ENCODE data around the gene ROR2. TPM values are rescaled to one million over a fixed set of nuclear protein-coding genes. Genes with fewer than 3 reads are reported as not detected.

Gene ROR2
- total RNA-seq, 1 donor from 2014 or later = not detected

- no peak for DNase-seq (ENCODE audit: low spot score)
- Mint-ChIP-seq H3K27me3 (ENCODE audit: low read depth) (peaks cover 11% of the 10 kb centered on the region), H3K36me3 (ENCODE audit: low read depth) (no peaks in the 10 kb centered on the region)
Measured at GRCh38 chr9:91736898-91737601, 213.0 kb downstream of the ROR2 start.

GRCh38 chr9:91736311-91736710, 213.7 kb downstream of the ROR2 start:
- no peak for DNase-seq (ENCODE audit: low spot score)
- Mint-ChIP-seq H3K36me3 (ENCODE audit: low read depth) (no peaks in the 10 kb centered on the region), H3K4me3 (ENCODE audit: low read depth) (no peak overlapping the region), H3K27ac (no peak overlapping the region), H3K4me1 (ENCODE audit: low read depth) (peaks cover 7% of the 10 kb centered on the region), H3K9me3 (no peaks in the 10 kb centered on the region), H3K27me3 (ENCODE audit: low read depth) (peaks cover 11% of the 10 kb centered on the region)
- intact Hi-C loops (cut with micrococcal nuclease) = no loop called here

More at GRCh38 chr9:91736898-91737601, 213.0 kb downstream of the ROR2 start:
- Mint-ChIP-seq H3K9me3 (no peaks in the 10 kb centered on the region), H3K4me1 (ENCODE audit: low read depth) (peaks cover 7% of the 10 kb centered on the region), H3K27ac (no peak overlapping the region), H3K4me3 (ENCODE audit: low read depth) (no peak overlapping the region)
- intact Hi-C loops (cut with micrococcal nuclease) = no loop called here

DNA sequence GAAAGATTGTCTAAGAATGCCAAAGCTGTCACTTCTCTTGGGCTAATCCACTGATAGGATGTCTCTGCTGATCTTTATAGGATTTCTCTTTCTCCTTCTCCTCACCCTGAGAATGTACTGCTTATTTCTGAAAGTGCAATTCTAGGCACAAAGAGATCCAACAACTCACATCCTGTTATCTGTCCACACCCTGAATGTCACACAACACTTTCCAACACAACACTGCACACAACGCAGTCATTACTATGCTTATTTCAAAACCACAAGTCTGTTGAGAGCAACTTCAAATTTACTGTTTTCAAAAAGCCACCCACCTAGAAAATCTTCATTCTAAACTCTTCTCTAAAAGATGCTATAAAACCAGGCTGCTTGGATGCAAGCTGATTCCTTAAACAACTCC, 215.0 kb downstream of the ROR2 start:
- no peak overlapping the region for H3K4me3 Mint-ChIP-seq (ENCODE audit: low read depth)
- DNase-seq (ENCODE audit: low spot score) = no peak
- H3K27ac Mint-ChIP-seq = no peak overlapping the region
- no peaks in the 10 kb centered on the region for H3K36me3 Mint-ChIP-seq (ENCODE audit: low read depth)
- intact Hi-C loops (cut with micrococcal nuclease) = no loop called here
- peaks cover 11% of the 10 kb centered on the region for H3K27me3 Mint-ChIP-seq (ENCODE audit: low read depth)
- peaks cover 7% of the 10 kb centered on the region for H3K4me1 Mint-ChIP-seq (ENCODE audit: low read depth)
- H3K9me3 Mint-ChIP-seq = no peaks in the 10 kb centered on the region

DNA sequence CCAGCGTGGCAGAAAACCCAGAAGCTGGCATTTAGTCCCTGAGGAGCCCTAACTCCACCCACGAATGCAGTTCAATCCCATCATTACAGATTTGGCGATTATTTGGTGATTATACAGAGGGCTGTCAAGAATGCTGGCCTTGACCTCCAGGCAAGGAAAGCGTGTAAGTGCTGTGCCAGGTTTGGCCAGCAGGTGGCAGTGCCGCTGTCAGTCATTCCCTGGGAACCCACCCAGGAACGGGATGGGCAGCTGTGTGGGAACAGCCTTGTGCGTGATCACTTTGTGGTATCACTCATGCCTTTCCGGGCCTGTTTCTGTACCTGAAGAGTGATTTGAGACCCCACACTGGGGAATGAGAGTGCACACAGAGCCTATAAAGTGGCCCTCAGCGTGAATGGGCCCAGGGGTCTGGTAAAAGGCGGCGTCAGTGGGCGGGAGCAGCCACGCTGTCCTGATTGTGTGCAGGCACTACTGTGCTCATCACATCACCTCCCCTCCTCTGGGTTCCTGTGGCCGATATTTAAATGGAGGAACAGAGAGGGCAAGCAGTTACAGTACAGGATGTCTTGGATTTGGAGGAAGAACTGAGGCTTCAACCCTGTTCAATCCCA, 215.6 kb downstream of the ROR2 start:
- Mint-ChIP-seq H3K4me1 (ENCODE audit: low read depth) (peaks cover 8% of the 10 kb centered on the region), H3K4me3 (ENCODE audit: low read depth) (no peak overlapping the region), H3K36me3 (ENCODE audit: low read depth) (no peaks in the 10 kb centered on the region), H3K27ac (no peak overlapping the region), H3K9me3 (no peaks in the 10 kb centered on the region), H3K27me3 (ENCODE audit: low read depth) (peaks cover 11% of the 10 kb centered on the region)
- peak; percentile 29 for DNase-seq (ENCODE audit: low spot score)
- intact Hi-C loops (cut with micrococcal nuclease) = no loop called here

- H3K9me3 Mint-ChIP-seq = no peaks in the 10 kb centered on the region
- no peak for DNase-seq (ENCODE audit: low spot score)
- intact Hi-C loops (cut with micrococcal nuclease) = no loop called here
- no peak overlapping the region for H3K4me3 Mint-ChIP-seq (ENCODE audit: low read depth)
- no peaks in the 10 kb centered on the region for H3K36me3 Mint-ChIP-seq (ENCODE audit: low read depth)
- peaks cover 11% of the 10 kb centered on the region for H3K27me3 Mint-ChIP-seq (ENCODE audit: low read depth)
- H3K4me1 Mint-ChIP-seq (ENCODE audit: low read depth) = peaks cover 10% of the 10 kb centered on the region
- no peak overlapping the region for H3K27ac Mint-ChIP-seq
Measured at GRCh38 chr9:91733006-91733624, 216.9 kb downstream of the ROR2 start.

DNA sequence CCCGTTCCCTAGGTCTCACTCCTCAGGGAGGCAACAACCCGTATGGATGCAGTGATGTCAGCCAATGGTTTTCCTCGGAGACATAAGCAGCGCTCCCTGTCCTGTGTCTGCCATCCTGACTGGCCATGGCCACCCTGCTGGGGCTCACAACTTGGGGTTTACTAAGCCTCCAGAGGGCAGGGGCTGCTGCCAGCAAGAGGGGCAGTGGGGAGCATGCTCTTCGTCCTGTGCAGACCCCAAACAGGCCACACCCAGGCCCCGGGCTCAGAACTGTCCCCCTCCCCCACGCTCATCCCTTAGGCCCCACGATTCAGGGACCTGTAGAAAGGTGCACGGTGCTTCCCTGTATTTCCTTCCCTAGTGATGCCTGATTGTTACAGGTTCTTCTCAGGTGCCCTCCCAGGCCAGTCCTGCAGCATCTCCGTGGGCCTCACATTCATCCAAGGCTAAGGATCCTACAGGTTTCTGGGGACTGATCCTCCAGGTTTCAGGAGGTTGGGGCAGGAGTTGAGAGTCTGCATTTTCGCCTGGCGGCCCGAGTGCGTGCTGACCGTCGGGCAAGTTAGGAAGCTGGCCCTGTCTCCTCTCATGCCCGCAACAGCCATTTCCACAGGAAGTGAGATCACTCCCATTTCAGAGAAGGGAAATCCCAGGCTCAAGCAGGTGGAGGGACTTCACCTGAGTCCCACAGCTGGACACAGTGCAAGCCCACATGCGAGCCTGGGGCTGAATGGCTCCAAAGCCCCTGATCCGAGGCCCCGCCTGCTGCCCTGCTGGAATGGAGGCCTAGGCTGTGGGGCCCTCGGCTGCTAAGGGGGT, 217.6 kb downstream of the ROR2 start:
- H3K4me1 Mint-ChIP-seq (ENCODE audit: low read depth) = peaks cover 16% of the 10 kb centered on the region
- no peak for DNase-seq (ENCODE audit: low spot score)
- no peaks in the 10 kb centered on the region for H3K9me3 Mint-ChIP-seq
- H3K36me3 Mint-ChIP-seq (ENCODE audit: low read depth) = no peaks in the 10 kb centered on the region
- intact Hi-C loops (cut with micrococcal nuclease) = no loop called here
- no peak overlapping the region for H3K27ac Mint-ChIP-seq
- no peak overlapping the region for H3K4me3 Mint-ChIP-seq (ENCODE audit: low read depth)
- peaks cover 11% of the 10 kb centered on the region for H3K27me3 Mint-ChIP-seq (ENCODE audit: low read depth)

- Mint-ChIP-seq H3K4me1 (ENCODE audit: low read depth) (peaks cover 21% of the 10 kb centered on the region), H3K9me3 (no peaks in the 10 kb centered on the region), H3K36me3 (ENCODE audit: low read depth) (no peaks in the 10 kb centered on the region), H3K27ac (no peak overlapping the region), H3K27me3 (ENCODE audit: low read depth) (peaks cover 3% of the 10 kb centered on the region), H3K4me3 (ENCODE audit: low read depth) (no peak overlapping the region)
- DNase-seq (ENCODE audit: low spot score) = no peak
- intact Hi-C loops (cut with micrococcal nuclease) = no loop called here
Measured at GRCh38 chr9:91730806-91731205, 219.2 kb downstream of the ROR2 start.

- Mint-ChIP-seq H3K9me3 (no peaks in the 10 kb centered on the region), H3K4me3 (ENCODE audit: low read depth) (no peak overlapping the region), H3K36me3 (ENCODE audit: low read depth) (no peaks in the 10 kb centered on the region), H3K27me3 (ENCODE audit: low read depth) (no peaks in the 10 kb centered on the region), H3K27ac (no peak overlapping the region), H3K4me1 (ENCODE audit: low read depth) (peaks cover 16% of the 10 kb centered on the region)
- no peak for DNase-seq (ENCODE audit: low spot score)
- intact Hi-C loops (cut with micrococcal nuclease) = no loop called here
Measured at GRCh38 chr9:91729558-91729842, 220.5 kb downstream of the ROR2 start.

- Mint-ChIP-seq H3K4me3 (ENCODE audit: low read depth) (no peak overlapping the region), H3K36me3 (ENCODE audit: low read depth) (no peaks in the 10 kb centered on the region), H3K4me1 (ENCODE audit: low read depth) (peaks cover 14% of the 10 kb centered on the region), H3K27ac (no peak overlapping the region), H3K27me3 (ENCODE audit: low read depth) (peaks cover 4% of the 10 kb centered on the region), H3K9me3 (no peaks in the 10 kb centered on the region)
- intact Hi-C loops (cut with micrococcal nuclease) = loop anchor here (2.0 kb wide), 1 partner anchor 813 kb away; no protein-coding TSS in a partner anchor
- DNase-seq (ENCODE audit: low spot score) = no peak
Measured at GRCh38 chr9:91727972-91728371, 222.1 kb downstream of the ROR2 start.

GRCh38 chr9:91727316-91727861, 222.6 kb downstream of the ROR2 start:
- Mint-ChIP-seq H3K36me3 (ENCODE audit: low read depth) (no peaks in the 10 kb centered on the region), H3K4me1 (ENCODE audit: low read depth) (peaks cover 14% of the 10 kb centered on the region), H3K9me3 (no peaks in the 10 kb centered on the region), H3K27ac (no peak overlapping the region), H3K27me3 (ENCODE audit: low read depth) (peaks cover 9% of the 10 kb centered on the region), H3K4me3 (ENCODE audit: low read depth) (no peak overlapping the region)
- peak; percentile 24 for DNase-seq (ENCODE audit: low spot score)
- intact Hi-C loops (cut with micrococcal nuclease) = loop anchor here (2.0 kb wide), 1 partner anchor 813 kb away; no protein-coding TSS in a partner anchor

- Mint-ChIP-seq H3K9me3 (no peaks in the 10 kb centered on the region), H3K36me3 (ENCODE audit: low read depth) (no peaks in the 10 kb centered on the region), H3K4me3 (ENCODE audit: low read depth) (no peak overlapping the region), H3K27ac (no peak overlapping the region), H3K4me1 (ENCODE audit: low read depth) (peaks cover 14% of the 10 kb centered on the region), H3K27me3 (ENCODE audit: low read depth) (peaks cover 15% of the 10 kb centered on the region)
- intact Hi-C loops (cut with micrococcal nuclease) = loop anchor here (2.0 kb wide), 1 partner anchor 812 kb away; no protein-coding TSS in a partner anchor
- DNase-seq (ENCODE audit: low spot score) = no peak
Measured at GRCh38 chr9:91726406-91727100, 223.5 kb downstream of the ROR2 start.

DNA sequence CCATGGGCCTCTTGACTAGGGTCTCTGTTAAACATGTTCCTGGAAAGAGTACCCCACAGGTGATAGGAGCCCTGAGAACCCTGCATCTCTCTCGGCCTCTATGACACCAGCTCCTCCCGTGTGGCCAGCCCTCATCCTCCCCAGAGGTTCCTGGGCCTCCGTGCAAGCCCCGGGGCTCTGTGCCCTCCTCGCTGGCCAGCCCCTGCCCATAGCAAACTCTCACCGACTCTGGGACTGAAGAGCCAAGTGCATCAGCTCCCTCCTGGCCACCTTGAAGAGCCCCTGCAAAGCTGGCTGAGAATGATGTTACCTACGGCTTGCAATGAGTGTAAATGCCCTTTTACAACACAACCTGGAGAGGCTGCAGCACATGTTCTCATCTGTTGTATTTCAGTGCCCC, 224.4 kb downstream of the ROR2 start:
- Mint-ChIP-seq H3K36me3 (ENCODE audit: low read depth) (no peaks in the 10 kb centered on the region), H3K9me3 (no peaks in the 10 kb centered on the region), H3K27me3 (ENCODE audit: low read depth) (peaks cover 21% of the 10 kb centered on the region), H3K4me3 (ENCODE audit: low read depth) (no peak overlapping the region), H3K4me1 (ENCODE audit: low read depth) (peaks cover 14% of the 10 kb centered on the region), H3K27ac (no peak overlapping the region)
- intact Hi-C loops (cut with micrococcal nuclease) = loop anchor here (2.0 kb wide), 1 partner anchor 811 kb away; no protein-coding TSS in a partner anchor
- DNase-seq (ENCODE audit: low spot score) = no peak

Measured in activated T-helper 2 cell treated with anti-CD3 and anti-CD28 coated beads, Interferon-gamma antibody, Interleukin-2, Interleukin-4, amounts not matched to agents 10 μg/mL and 5 μg/mL and 100 μg/mL, durations not matched to agents 14 hours and 24 hours and 36 hours (primary cell).